Keratinocyte (primary cell): ENCODE data around the gene JAK1.

Experiments
- EZH2 ChIP-seq: IDR thresholded peaks from one replicate; pipeline ENCODE4 v1.6.1; 2012; ENCODE audit warnings: inconsistent platforms, mild to moderate bottlenecking, low read length, moderate library complexity
- TF ChIP-seq, protein P1 (sequence below), 3 experiments: IDR thresholded peaks in 1 of 3; conservative IDR thresholded peaks in 1 of 3; optimal IDR thresholded peaks in 1 of 3; 2 replicates in 2 of 3; 3 replicates in 1 of 3; pipeline versions ENCODE3 to v1.5.1; 2011; ENCODE audit warnings: low read length in 3 of 3, mild to moderate bottlenecking in 3 of 3, moderate library complexity in 2 of 3, control low read depth in 1 of 3, inconsistent platforms in 1 of 3; ENCODE audit not compliant: insufficient read depth in 2 of 3; ENCODE audit errors: extremely low read depth in 1 of 3

DNA sequence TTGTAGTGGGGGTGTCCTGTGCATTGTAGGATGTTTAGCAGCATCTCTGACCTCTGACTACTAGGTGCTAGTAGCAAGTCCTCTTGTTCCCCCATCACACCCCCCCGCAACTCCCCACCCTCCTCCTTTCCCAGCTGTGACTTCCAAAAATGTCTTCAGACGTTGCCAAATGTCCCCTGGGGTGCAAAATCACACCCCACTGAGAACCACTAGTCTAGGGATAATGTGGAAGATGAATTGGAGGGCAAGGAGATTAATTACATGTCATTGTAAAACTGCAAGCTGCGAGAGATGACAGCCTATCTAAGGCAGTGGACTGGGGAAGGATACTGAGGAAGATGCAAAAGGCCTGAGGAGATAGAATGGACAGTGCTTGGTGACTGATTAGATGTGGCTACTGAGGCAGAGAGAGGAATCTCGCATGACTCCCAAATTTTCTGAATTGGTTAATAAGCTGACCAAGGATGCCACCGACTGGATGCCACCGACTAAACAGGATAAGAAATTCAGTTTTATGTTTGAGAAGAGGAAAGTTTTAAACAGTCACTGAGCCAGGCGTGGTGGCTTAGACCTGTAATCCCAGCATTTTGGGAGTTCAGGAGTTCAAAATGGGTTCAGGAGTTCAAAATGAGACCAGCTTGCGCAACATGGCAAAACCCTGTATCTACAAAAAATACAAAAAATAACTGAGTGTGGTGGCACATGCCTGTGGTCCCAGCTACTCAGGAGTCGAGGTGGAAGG, 3.1 kb upstream of the JAK1 start:
- TF ChIP-seq, protein P1, sequence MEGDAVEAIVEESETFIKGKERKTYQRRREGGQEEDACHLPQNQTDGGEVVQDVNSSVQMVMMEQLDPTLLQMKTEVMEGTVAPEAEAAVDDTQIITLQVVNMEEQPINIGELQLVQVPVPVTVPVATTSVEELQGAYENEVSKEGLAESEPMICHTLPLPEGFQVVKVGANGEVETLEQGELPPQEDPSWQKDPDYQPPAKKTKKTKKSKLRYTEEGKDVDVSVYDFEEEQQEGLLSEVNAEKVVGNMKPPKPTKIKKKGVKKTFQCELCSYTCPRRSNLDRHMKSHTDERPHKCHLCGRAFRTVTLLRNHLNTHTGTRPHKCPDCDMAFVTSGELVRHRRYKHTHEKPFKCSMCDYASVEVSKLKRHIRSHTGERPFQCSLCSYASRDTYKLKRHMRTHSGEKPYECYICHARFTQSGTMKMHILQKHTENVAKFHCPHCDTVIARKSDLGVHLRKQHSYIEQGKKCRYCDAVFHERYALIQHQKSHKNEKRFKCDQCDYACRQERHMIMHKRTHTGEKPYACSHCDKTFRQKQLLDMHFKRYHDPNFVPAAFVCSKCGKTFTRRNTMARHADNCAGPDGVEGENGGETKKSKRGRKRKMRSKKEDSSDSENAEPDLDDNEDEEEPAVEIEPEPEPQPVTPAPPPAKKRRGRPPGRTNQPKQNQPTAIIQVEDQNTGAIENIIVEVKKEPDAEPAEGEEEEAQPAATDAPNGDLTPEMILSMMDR (optimal IDR thresholded peaks at IDR 0.05 in 1 of 3, IDR thresholded peaks at IDR 0.05 in 1 of 3, conservative IDR thresholded peaks at IDR 0.05 in 1 of 3; ENCODE audit: extremely low read depth in 1 of 3, insufficient read depth in 2 of 3, low read length in 3 of 3): no peak
- TF ChIP-seq EZH2: no peak
